Endothelial cell of umbilical vein (primary cell): ENCODE measurements around the gene HYAL1. TPM values are rescaled to one million over a fixed set of nuclear protein-coding genes. Genes with fewer than 3 reads are reported as not detected.
A peak's percentile ranks its signal among the peaks of the same experiment; 100 is the strongest.

ENCODE experiments used
- BruUV-seq: library from RNA; stranded (reverse); fragments of 400-500 nt; replicated peaks from 2 replicates; lab custom pipeline; 2021; lab: Mats Ljungman, UMichigan
- CTCF ChIA-PET: fragments of 300-600, 350-600 bp; sonication (Branson Sonifier 250); formaldehyde crosslinking; loops from one replicate; lab custom pipeline; 2021; ENCODE audit warnings: antibody characterized with exemption, inconsistent platforms; lab: Charles Lee
- POLR2A ChIA-PET: fragments of 300-600, 350-600 bp; sonication (Branson Sonifier 250); formaldehyde crosslinking; loops from one replicate; lab custom pipeline; 2021; ENCODE audit warnings: antibody characterized with exemption, inconsistent platforms; lab: Charles Lee
- DNase-seq: peaks from one replicate; pipeline ENCODE4 v3.0.0-alpha.2; 2011; ENCODE audit warnings: low read depth, low spot score
- FAIRE-seq: peaks from 2 replicates; lab custom pipeline; 2011; peaks lifted over from hg19 to GRCh38; lab: Jason Lieb, UNC
- H2AFZ ChIP-seq: 2 replicates; pipeline ENCODE4 v1.6.0; 2012; ENCODE audit warnings: low read depth, low read length, control low read depth, inconsistent platforms
- H3K27ac ChIP-seq: 2 replicates; pipeline ENCODE4 v1.5.1; 2011; ENCODE audit warnings: low read depth, mild to moderate bottlenecking, control low read depth, low read length, moderate library complexity; ENCODE audit not compliant: insufficient read depth
- H3K27me3 ChIP-seq, 2 experiments: 2 replicates each; pipeline versions ENCODE4 v1.6.0 to v1.6.1; 2011; ENCODE audit warnings: low read length in 2 of 2, mixed read lengths in 1 of 2; ENCODE audit not compliant: control insufficient read depth in 2 of 2, insufficient read depth in 2 of 2
- H3K36me3 ChIP-seq, 2 experiments: 2 replicates in 1 of 2; 3 replicates in 1 of 2; pipeline ENCODE4 v1.5.1; 2011; ENCODE audit warnings: low read length in 2 of 2, mild to moderate bottlenecking in 1 of 2, moderate library complexity in 1 of 2; ENCODE audit not compliant: control insufficient read depth in 2 of 2, insufficient read depth in 2 of 2; ENCODE audit errors: extremely low read depth in 1 of 2
- H3K4me1 ChIP-seq: 3 replicates; pipeline ENCODE4 v1.5.1; 2011; ENCODE audit warnings: mild to moderate bottlenecking, low read length; ENCODE audit not compliant: control insufficient read depth, insufficient read depth; ENCODE audit errors: extremely low read depth
- H3K4me2 ChIP-seq: 2 replicates; pipeline ENCODE4 v1.6.1; 2011; ENCODE audit warnings: low read length, control low read depth, mixed read lengths; ENCODE audit not compliant: insufficient read depth
- H3K4me3 ChIP-seq, 3 experiments: fragments of 200-600 bp in 1 of 3; sonication (generic), shearing (Covaris generic) in 1 of 3; replicated peaks in 1 of 3; 2 replicates each; pipeline ENCODE4 v1.5.1; 2011 to 2016; ENCODE audit warnings: control low read depth in 3 of 3, low read length in 3 of 3, mild to moderate bottlenecking in 2 of 3, inconsistent platforms in 1 of 3, low read depth in 1 of 3, moderate library complexity in 1 of 3; ENCODE audit not compliant: insufficient read depth in 1 of 3
- H3K79me2 ChIP-seq: 2 replicates; pipeline ENCODE4 v1.6.0; 2012; ENCODE audit warnings: low read length, inconsistent platforms; ENCODE audit not compliant: control insufficient read depth, insufficient read depth
- H3K9ac ChIP-seq: replicated peaks from 2 replicates; pipeline ENCODE3; 2011; ENCODE audit warnings: low read length, control low read depth; ENCODE audit not compliant: insufficient read depth; ENCODE audit errors: extremely low read depth
- H3K9me1 ChIP-seq: replicated peaks from 3 replicates; pipeline ENCODE4 v1.6.0; 2011; ENCODE audit warnings: mild to moderate bottlenecking, low read length; ENCODE audit not compliant: control insufficient read depth, insufficient read depth; ENCODE audit errors: extremely low read depth
- H3K9me3 ChIP-seq: replicated peaks from 2 replicates; pipeline ENCODE4 v1.5.1; 2012; ENCODE audit warnings: low read length, inconsistent platforms; ENCODE audit not compliant: control insufficient read depth, insufficient read depth
- H4K20me1 ChIP-seq: replicated peaks from 2 replicates; pipeline ENCODE3; 2011; ENCODE audit warnings: mild to moderate bottlenecking, low read length; ENCODE audit not compliant: control insufficient read depth, insufficient read depth; ENCODE audit errors: extremely low read depth
- EZH2 ChIP-seq: IDR thresholded peaks from 2 replicates; pipeline ENCODE4 v1.6.1; 2012; ENCODE audit warnings: borderline replicate concordance, low read depth, mild to moderate bottlenecking, moderate library complexity, low read length, inconsistent platforms; ENCODE audit not compliant: severe bottlenecking
- FOS ChIP-seq: IDR thresholded peaks from 2 replicates; pipeline ENCODE4 v1.6.1; 2011; ENCODE audit warnings: mild to moderate bottlenecking, low read length, moderate library complexity, borderline replicate concordance; ENCODE audit not compliant: insufficient read depth
- GATA2 ChIP-seq: IDR thresholded peaks from 2 replicates; pipeline ENCODE4 v1.7.0; 2011; ENCODE audit warnings: low read depth, mild to moderate bottlenecking, moderate library complexity, mixed read lengths, low read length; ENCODE audit not compliant: insufficient read length, insufficient read depth
- JUN ChIP-seq: IDR thresholded peaks from 2 replicates; pipeline ENCODE4 v1.6.1; 2011; ENCODE audit warnings: borderline replicate concordance, low read depth; ENCODE audit not compliant: insufficient read length, insufficient read depth
- MYC ChIP-seq: IDR thresholded peaks from one replicate; pipeline ENCODE4 v1.6.1; 2011; ENCODE audit warnings: mild to moderate bottlenecking, low read depth, low read length
- POLR2A ChIP-seq: IDR thresholded peaks from 2 replicates; pipeline ENCODE4 v1.6.1; 2012; ENCODE audit warnings: low read depth, mild to moderate bottlenecking, control low read depth, low read length
- POLR2AphosphoS5 ChIP-seq: IDR thresholded peaks from 2 replicates; pipeline ENCODE4 v1.6.1; 2012; ENCODE audit warnings: low read depth, mild to moderate bottlenecking, control low read depth, low read length, moderate library complexity; ENCODE audit not compliant: insufficient read depth
- dilution Hi-C: fragments of 300-500 bp; cut with MboI; formaldehyde crosslinking; loops from one replicate; pipeline ENCODE4 v1.15.0; 2019; ENCODE audit warnings: low sequenced_read_pairs; ENCODE audit not compliant: extremely low pct_ligation_motif_present
- intact Hi-C: fragments of 100-400 bp; cut with micrococcal nuclease; formaldehyde crosslinking; loops from one replicate; pipeline ENCODE4 v1.10.0; 2022
- polyA plus RNA-seq, 4 experiments: library from polyadenylated mRNA; depleted of rRNA in 3 of 4; stranded (reverse) in 3 of 4; unstranded in 1 of 4; fragments of >200 nt; gene quantifications; 2 replicates each; pipeline versions ENCODE4 v1.2.1 to v1.2.3, GENCODE V29; 2011 to 2012; ENCODE audit warnings: missing spikeins in 1 of 4
- total RNA-seq: library from RNA; stranded (reverse); gene quantifications from 2 replicates; pipeline ENCODE4 v1.2.3, GENCODE V29; 2021
- TF ChIP-seq, protein P1 (sequence below), 2 donors: IDR thresholded peaks; 1 replicate in 1 of 2; 2 replicates in 1 of 2; pipeline ENCODE4 v1.5.1; 2011; ENCODE audit warnings: low read length in 2 of 2, mild to moderate bottlenecking in 2 of 2, moderate library complexity in 2 of 2, control low read depth in 1 of 2, inconsistent platforms in 1 of 2, low read depth in 1 of 2; ENCODE audit not compliant: insufficient read depth in 1 of 2; ENCODE audit errors: extremely low read depth in 1 of 2
- TF ChIP-seq, protein P2 (sequence below): IDR thresholded peaks from 2 replicates; pipeline ENCODE4 v1.6.1; 2011; ENCODE audit not compliant: insufficient read depth, insufficient read length

Gene HYAL1
- total and polyA plus RNA-seq, 2 donors (not counting 3 experiments of a cell fraction or from before 2014, with no cell fraction given), result 2.2 to 3.3 TPM

GRCh38 chr3:50255251-50255615, 48.1 kb downstream of the HYAL1 start:
- FAIRE-seq (no peak), DNase-seq (no peak)
- no peak for TF ChIP-seq JUN
- no peak for TF ChIP-seq POLR2AphosphoS5
- TF ChIP-seq FOS, result no peak
- TF ChIP-seq EZH2, result no peak
- TF ChIP-seq, protein P1, sequence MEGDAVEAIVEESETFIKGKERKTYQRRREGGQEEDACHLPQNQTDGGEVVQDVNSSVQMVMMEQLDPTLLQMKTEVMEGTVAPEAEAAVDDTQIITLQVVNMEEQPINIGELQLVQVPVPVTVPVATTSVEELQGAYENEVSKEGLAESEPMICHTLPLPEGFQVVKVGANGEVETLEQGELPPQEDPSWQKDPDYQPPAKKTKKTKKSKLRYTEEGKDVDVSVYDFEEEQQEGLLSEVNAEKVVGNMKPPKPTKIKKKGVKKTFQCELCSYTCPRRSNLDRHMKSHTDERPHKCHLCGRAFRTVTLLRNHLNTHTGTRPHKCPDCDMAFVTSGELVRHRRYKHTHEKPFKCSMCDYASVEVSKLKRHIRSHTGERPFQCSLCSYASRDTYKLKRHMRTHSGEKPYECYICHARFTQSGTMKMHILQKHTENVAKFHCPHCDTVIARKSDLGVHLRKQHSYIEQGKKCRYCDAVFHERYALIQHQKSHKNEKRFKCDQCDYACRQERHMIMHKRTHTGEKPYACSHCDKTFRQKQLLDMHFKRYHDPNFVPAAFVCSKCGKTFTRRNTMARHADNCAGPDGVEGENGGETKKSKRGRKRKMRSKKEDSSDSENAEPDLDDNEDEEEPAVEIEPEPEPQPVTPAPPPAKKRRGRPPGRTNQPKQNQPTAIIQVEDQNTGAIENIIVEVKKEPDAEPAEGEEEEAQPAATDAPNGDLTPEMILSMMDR (IDR thresholded peaks at IDR 0.05; ENCODE audit: extremely low read depth in 1 of 2, insufficient read depth in 1 of 2, low read depth in 1 of 2, low read length in 2 of 2), result no peak
- TF ChIP-seq GATA2, result no peak
- TF ChIP-seq, protein P2, sequence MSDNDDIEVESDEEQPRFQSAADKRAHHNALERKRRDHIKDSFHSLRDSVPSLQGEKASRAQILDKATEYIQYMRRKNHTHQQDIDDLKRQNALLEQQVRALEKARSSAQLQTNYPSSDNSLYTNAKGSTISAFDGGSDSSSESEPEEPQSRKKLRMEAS, result no peak
- no peak for TF ChIP-seq POLR2A
- no peak for TF ChIP-seq MYC
- H4K20me1 ChIP-seq, result no peaks in the 10 kb centered on the region
- H3K4me3 ChIP-seq, result no peak overlapping the region
- dilution Hi-C loops (no loop called here), intact Hi-C loops (loop anchor here (1.0 to 2.0 kb wide), 4 partner anchors 9 to 37 kb away; partner anchors contain the start of gene IFRD2)
- ChIA-PET CTCF (interaction anchor here (0.7 to 8.6 kb wide), 5 partner anchors 9 to 60 kb away, joined by 3 to 98 read pairs (median 11); partner anchors contain the start of gene GNAI2), POLR2A (interaction anchor here (1.4 kb wide), 1 partner anchor 12 kb away, joined by 3 read pairs; no protein-coding TSS in a partner anchor)
- H3K27ac ChIP-seq, result peak overlapping the region; percentile 98
- H3K4me2 ChIP-seq, result peak overlapping the region; percentile 6
- peaks cover 57% of the 10 kb centered on the region for H3K79me2 ChIP-seq
- H3K9me1 ChIP-seq, result no peaks in the 10 kb centered on the region
- H3K9ac ChIP-seq, result peak overlapping the region; percentile 59
- H2AFZ ChIP-seq, result no peak overlapping the region
- H3K36me3 ChIP-seq, result peaks cover 16 to 63% of the 10 kb centered on the region in 2 experiments
- H3K9me3 ChIP-seq, result no peaks in the 10 kb centered on the region
- H3K27me3 ChIP-seq, result no peaks in the 10 kb centered on the region
- BruUV-seq, result no TSS peak
- peaks cover 59% of the 10 kb centered on the region for H3K4me1 ChIP-seq
